Measurements from ENCODE around the gene RNU1-1. TPM values are rescaled to one million over a fixed set of nuclear protein-coding genes. Genes with fewer than 3 reads are reported as not detected.
"Not testable (repeated sequence)": the region's sequence is repeated elsewhere in the genome, so short reads cannot be mapped to it uniquely, and the experiment has no call there.

The RNU1-1 gene
- polyA plus RNA-seq (2011; rRNA removed) = under 0.01 TPM in 1 of 2 replicates, not detected in the other
- polyA minus RNA-seq (2011; rRNA and poly(A)+ RNA removed) = 32,191 and 46,154 TPM in 2 replicates

GRCh38 chr1:16514107-16515055, at the start of gene RNU1-1:
Gene RNU1-1 (minus strand): TSS chr1:16514285.
- H3K27me3 ChIP-seq (ENCODE audit: control insufficient read depth, insufficient read depth, low read length); CTCF ChIA-PET; H3K9me3 ChIP-seq (ENCODE audit: control insufficient read depth, insufficient read depth, low read length): not testable (repeated sequence)
- peak within 1 kb of the TSS; percentile 92 for H3K27ac ChIP-seq (ENCODE audit: low read depth, low read length)
- DNase-seq (ENCODE audit: low read depth, low spot score) = peak; percentile 49
- POLR2A ChIA-PET = interaction anchor here (0.6 to 2.3 kb wide), 12 partner anchors 21 to 391 kb away, joined by 3 to 12 read pairs (median 4); partner anchors contain the start of genes NECAP2 and RNU1-2
- H3K4me3 ChIP-seq (ENCODE audit: low read depth, low read length) = peak within 1 kb of the TSS; percentile 40; the same call in 1 of the 2 replicates

DNA sequence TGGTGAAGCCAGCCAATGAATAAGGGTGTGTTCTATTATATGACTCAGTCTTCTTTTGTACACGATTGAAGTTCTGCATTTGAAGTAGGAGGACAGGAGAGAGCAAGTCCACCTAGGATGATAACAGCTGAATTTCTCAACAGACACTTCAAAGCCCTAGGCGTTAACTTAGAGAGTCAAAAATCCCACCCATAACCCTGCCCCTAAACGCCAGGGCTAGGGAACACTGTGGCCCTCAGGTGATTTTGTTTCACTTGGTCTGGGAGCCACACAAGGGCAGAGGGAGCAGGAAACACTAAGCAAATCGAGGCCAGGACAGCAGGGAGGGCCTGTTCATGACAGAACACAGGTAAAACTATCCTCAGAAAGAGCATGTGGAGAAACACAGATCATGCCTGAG, 47.0 kb upstream of the RNU1-1 start:
- POLR2A ChIA-PET; H3K9me3 ChIP-seq (ENCODE audit: control insufficient read depth, insufficient read depth, low read length); H3K27me3 ChIP-seq (ENCODE audit: control insufficient read depth, insufficient read depth, low read length); H3K27ac ChIP-seq (ENCODE audit: low read depth, low read length); H3K4me3 ChIP-seq (ENCODE audit: low read depth, low read length); CTCF ChIA-PET; DNase-seq (ENCODE audit: low read depth, low spot score): not testable (repeated sequence)

DNA sequence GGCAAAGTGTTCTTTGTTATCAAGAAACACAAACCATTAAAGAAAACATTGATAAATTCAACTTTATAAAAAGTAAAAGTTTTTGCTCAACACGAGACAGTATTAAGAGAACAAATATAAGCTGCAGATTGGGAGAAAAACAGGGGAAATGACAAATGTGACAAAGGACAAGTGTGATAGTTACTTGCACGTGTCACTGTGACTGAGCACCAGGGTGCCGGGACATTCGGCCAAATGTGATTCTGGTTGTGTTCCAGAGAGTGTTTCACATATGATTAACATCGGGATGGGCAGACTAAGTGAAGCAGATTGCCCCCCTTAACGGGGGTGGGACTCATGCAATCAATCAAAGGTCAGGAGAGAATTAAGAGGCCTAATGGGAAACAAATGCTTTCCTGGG, 46.4 kb upstream of the RNU1-1 start:
- POLR2A ChIA-PET = not testable (repeated sequence)

DNA sequence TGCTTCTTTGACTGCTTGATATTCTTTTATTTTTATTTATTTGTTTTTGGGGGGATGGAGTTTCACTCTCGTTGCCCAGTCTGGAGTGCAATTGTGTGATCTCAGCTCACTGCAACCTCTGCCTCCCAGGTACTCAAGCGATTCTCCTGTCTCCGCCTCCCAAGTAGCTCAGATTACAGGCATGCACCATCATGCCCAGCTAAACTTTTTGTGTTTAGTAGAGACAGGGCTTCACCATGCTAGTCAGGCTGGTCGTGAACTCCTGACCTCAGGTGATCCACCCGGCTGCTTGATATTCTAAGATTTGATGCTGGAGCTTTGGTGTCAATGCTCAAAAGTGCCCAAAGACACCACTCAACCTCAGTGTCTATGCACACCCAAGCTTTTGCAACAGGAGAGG, 45.6 kb upstream of the RNU1-1 start:
- DNase-seq (ENCODE audit: low read depth, low spot score); H3K27me3 ChIP-seq (ENCODE audit: control insufficient read depth, insufficient read depth, low read length); H3K4me3 ChIP-seq (ENCODE audit: low read depth, low read length); POLR2A ChIA-PET; H3K27ac ChIP-seq (ENCODE audit: low read depth, low read length); H3K9me3 ChIP-seq (ENCODE audit: control insufficient read depth, insufficient read depth, low read length): not testable (repeated sequence)
- CTCF ChIA-PET = interaction anchor here (1.2 kb wide), 1 partner anchor 61 kb away, joined by 3 read pairs; no protein-coding TSS in a partner anchor

More for the DNA sequence above, 46.4 kb upstream of the RNU1-1 start:
- H3K27ac ChIP-seq (ENCODE audit: low read depth, low read length); H3K27me3 ChIP-seq (ENCODE audit: control insufficient read depth, insufficient read depth, low read length); CTCF ChIA-PET; H3K9me3 ChIP-seq (ENCODE audit: control insufficient read depth, insufficient read depth, low read length); H3K4me3 ChIP-seq (ENCODE audit: low read depth, low read length); DNase-seq (ENCODE audit: low read depth, low spot score): not testable (repeated sequence)

DNA sequence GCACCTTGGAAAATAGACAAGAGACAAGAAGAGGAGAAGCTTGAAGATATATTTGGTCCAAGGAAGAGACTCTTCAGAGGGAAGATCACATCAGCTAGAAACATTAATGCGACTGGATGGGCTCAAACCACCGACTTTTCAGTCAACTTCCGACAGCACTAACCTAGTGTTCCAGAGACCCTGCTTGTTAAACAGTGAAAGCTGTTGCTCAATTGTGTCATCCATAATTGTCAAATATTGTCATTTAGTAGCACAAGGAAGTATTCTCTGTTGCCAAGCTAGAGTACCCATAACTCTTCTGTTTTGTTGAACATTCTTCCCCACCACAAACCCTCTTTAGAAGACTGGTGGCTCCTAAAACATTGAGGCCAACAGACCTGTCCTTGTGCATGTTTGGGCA, 42.9 kb upstream of the RNU1-1 start:
- H3K27me3 ChIP-seq (ENCODE audit: control insufficient read depth, insufficient read depth, low read length); H3K9me3 ChIP-seq (ENCODE audit: control insufficient read depth, insufficient read depth, low read length); DNase-seq (ENCODE audit: low read depth, low spot score); POLR2A ChIA-PET; CTCF ChIA-PET; H3K27ac ChIP-seq (ENCODE audit: low read depth, low read length); H3K4me3 ChIP-seq (ENCODE audit: low read depth, low read length): not testable (repeated sequence)

GRCh38 chr1:16553244-16553643, 39.2 kb upstream of the RNU1-1 start:
- POLR2A ChIA-PET; CTCF ChIA-PET; H3K27ac ChIP-seq (ENCODE audit: low read depth, low read length); DNase-seq (ENCODE audit: low read depth, low spot score); H3K9me3 ChIP-seq (ENCODE audit: control insufficient read depth, insufficient read depth, low read length); H3K27me3 ChIP-seq (ENCODE audit: control insufficient read depth, insufficient read depth, low read length); H3K4me3 ChIP-seq (ENCODE audit: low read depth, low read length): not testable (repeated sequence)

DNA sequence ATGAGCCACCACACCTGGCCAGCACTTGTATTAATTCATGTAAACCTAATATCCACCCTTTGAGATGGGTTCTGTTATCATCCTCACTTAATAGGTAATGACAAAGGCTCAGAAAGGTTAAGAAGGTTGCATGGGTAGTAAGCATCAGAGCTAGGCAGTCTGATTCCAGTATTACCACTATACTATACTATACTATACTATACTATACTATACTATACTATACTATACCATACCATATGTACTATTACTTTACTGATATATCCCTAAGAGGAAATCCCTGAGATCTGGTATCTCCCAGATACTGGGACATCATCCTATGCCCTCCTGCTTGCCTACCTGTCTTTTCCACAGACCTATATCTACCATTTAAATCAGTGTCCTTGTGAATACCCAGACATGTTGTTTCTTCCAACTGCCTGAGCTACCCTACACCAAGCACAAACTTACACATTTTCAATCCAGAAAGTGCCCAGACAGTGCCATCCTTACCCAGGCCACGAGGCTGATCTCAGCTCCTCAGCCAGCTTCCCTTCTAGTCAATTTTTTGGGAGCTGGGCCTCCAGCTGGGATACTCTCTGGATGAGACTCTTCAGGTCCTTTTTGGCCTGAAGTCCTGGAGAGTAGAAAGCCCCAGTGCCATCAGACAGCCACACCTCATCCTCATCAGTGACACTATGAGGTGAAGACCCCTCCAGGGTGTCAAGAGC, 36.3 kb upstream of the RNU1-1 start:
- DNase-seq (ENCODE audit: low read depth, low spot score); H3K27ac ChIP-seq (ENCODE audit: low read depth, low read length); CTCF ChIA-PET; H3K9me3 ChIP-seq (ENCODE audit: control insufficient read depth, insufficient read depth, low read length); POLR2A ChIA-PET; H3K27me3 ChIP-seq (ENCODE audit: control insufficient read depth, insufficient read depth, low read length); H3K4me3 ChIP-seq (ENCODE audit: low read depth, low read length): not testable (repeated sequence)

DNA sequence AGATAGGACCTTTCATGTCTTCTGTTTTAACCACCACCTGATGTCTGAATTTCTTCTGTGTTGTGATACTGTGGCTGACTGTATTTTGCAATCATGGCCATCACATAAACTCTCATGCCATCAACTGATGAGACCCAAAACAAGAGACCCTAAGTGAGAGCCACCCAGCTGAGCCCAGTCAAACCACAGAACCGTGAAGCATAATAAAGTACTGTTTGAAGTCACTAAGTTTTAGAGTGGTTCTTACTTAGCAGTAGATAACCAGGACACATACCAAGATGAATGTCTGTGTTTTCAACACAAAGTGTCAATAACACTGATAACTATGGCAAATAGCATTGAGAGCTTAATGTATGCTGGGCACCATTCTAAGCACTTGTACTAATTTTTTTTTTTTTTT, 35.5 kb upstream of the RNU1-1 start:
- DNase-seq (ENCODE audit: low read depth, low spot score); CTCF ChIA-PET; H3K4me3 ChIP-seq (ENCODE audit: low read depth, low read length); POLR2A ChIA-PET; H3K27me3 ChIP-seq (ENCODE audit: control insufficient read depth, insufficient read depth, low read length); H3K27ac ChIP-seq (ENCODE audit: low read depth, low read length); H3K9me3 ChIP-seq (ENCODE audit: control insufficient read depth, insufficient read depth, low read length): not testable (repeated sequence)

GRCh38 chr1:16547502-16548241, 33.6 kb upstream of the RNU1-1 start:
- POLR2A ChIA-PET; DNase-seq (ENCODE audit: low read depth, low spot score); H3K4me3 ChIP-seq (ENCODE audit: low read depth, low read length); H3K9me3 ChIP-seq (ENCODE audit: control insufficient read depth, insufficient read depth, low read length); H3K27ac ChIP-seq (ENCODE audit: low read depth, low read length); CTCF ChIA-PET; H3K27me3 ChIP-seq (ENCODE audit: control insufficient read depth, insufficient read depth, low read length): not testable (repeated sequence)

- not testable (repeated sequence) for H3K27me3 ChIP-seq (ENCODE audit: control insufficient read depth, insufficient read depth, low read length); DNase-seq (ENCODE audit: low read depth, low spot score)
Measured at GRCh38 chr1:16545682-16546095, 31.6 kb upstream of the RNU1-1 start.

DNA sequence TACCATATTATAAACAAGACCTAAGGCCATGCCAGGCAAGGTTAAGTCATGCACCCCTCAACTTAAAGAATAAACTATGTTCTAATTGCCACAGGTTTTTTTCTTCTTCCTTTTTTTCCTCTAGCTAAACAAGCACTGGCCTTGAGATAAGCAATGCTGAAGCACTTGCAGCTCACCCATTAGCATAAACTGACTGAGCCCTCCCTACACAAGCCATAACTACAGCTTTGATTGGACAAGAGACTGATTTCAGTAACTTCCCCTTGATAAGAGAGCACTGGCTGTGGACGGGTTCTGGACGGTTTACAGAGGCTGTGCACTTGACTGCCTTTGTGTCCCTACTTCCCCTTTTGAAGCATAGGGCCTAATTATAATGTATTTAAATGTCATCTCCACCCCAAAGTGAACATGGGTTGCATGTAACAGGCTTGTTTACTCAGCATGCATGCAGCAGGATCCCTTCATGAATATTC, 26.4 kb upstream of the RNU1-1 start:
- H3K4me3 ChIP-seq (ENCODE audit: low read depth, low read length); H3K27ac ChIP-seq (ENCODE audit: low read depth, low read length); POLR2A ChIA-PET; CTCF ChIA-PET; H3K9me3 ChIP-seq (ENCODE audit: control insufficient read depth, insufficient read depth, low read length); DNase-seq (ENCODE audit: low read depth, low spot score): not testable (repeated sequence)
- H3K27me3 ChIP-seq (ENCODE audit: control insufficient read depth, insufficient read depth, low read length) = peaks cover 10% of the 10 kb centered on the region

More at GRCh38 chr1:16545682-16546095, 31.6 kb upstream of the RNU1-1 start:
- H3K27ac ChIP-seq (ENCODE audit: low read depth, low read length); CTCF ChIA-PET; H3K9me3 ChIP-seq (ENCODE audit: control insufficient read depth, insufficient read depth, low read length); H3K4me3 ChIP-seq (ENCODE audit: low read depth, low read length); POLR2A ChIA-PET: not testable (repeated sequence)
